ENCODE measurements around the gene EPHA3.

EPHA3 gene

DNA sequence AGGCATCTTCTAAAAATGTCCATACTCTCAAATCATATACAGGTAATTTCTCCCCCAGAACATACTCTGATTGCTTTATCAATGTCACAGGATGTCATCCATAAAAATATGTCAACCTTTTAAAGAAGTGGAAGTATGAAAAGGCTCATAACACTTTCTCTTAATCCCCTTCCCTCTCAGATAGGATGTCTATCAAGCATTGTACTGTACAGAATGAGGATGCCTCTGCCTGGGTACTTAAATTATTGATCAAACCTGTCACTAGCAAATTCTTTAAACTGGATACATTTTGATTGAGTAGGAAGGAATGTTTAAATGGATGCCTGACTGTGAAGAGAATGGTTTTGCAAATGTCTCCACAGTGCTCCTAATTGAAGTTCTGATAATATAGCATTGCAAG is 168.7 kb downstream of the EPHA3 start:
- no peak for DNase-seq
- intact Hi-C loops (cut with DNase I), result no loop called here

DNA sequence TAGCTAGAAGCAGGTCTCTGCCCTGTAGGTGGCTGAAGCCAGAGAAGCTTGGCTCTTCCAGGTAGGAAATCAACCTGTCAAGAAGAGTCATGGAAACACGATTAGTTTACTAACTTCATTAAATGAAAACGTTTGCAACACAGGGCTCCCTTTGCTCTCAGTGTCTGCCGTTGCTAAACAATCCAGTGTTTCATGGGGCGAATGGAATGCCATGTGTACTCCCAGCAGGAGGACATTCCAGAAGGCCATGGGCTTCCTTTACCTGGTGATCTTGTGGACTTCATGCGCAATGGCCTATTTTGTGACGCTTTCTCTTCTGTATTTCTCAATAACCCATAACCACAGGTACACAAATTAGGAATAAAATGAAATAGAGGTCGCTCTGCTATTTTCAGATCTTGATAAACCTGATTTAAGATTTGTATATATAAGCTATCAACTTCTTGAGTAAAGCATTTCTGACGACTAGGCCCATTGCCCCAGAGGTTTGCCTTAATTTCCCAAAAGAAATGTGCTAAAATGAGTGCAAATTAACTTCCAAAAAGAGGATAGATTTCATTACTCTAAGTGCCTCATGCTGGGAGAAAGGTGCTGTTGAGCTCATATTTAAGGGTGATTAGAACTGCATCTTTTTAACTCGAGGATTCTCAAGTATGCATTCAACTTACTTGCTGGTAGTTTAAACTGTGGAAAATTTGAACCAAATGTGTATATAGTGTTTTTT is 171.0 kb downstream of the EPHA3 start:
- no peak for DNase-seq
- intact Hi-C loops (cut with DNase I), result no loop called here

DNA sequence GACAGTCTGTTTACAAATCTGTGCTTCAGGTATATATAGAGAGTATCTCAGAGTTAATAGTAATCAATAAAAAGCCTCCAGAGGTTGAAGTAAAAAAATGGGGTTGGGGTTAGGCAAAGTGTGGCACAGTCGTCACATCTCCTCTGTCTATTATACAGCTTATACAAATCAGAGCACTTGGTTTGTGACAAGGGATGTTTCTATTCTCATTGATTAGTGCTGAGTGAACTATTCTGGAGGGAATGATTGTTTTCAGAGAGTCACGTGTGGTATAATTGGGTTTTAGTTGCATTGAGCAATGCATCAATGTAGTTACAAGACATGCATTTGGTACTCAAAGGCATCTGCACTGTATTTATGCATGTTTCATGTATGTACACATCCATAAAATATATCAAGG is 172.9 kb downstream of the EPHA3 start:
- DNase-seq, result no peak
- intact Hi-C loops (cut with DNase I), result no loop called here

- intact Hi-C loops (cut with DNase I), result no loop called here
- peak in 2 of 10 donors; percentile 42 to 70 for DNase-seq
These were observed 173.5 kb downstream of the EPHA3 start for GRCh38 chr3:89280822-89281365.

DNA sequence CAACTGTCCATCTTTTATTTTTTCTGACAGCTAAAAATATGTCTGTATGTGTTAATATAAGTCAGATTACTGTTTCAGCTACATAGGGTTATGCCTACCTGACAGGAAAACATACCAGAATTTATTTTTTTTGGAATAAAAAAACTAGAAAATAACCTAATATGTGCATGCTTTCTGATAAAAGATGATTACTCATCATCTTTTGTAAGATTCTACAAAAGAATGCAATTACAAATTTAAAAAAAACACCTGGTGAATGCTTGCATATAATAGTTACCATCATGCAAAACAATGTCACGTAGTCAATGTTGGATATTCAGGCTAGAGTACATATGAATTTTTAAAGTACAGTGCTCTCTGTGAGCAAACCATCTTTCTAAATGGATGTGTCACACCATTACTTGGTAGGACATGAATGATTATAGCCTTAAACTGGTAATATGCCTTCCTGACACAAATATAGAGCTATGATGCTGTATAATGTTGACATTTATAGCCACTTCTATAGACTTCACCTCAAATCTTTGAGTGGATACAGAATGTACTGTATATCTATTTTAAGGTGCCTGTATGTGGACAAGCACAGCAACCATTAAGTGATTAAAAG is 180.6 kb downstream of the EPHA3 start:
- DNase-seq, result no peak
- intact Hi-C loops (cut with DNase I), result no loop called here

GRCh38 chr3:89289574-89290190 is 182.3 kb downstream of the EPHA3 start:
- intact Hi-C loops (cut with DNase I), result no loop called here
- DNase-seq, result peak in 1 of 10 donors; percentile 16

- DNase-seq, result no peak
- intact Hi-C loops (cut with DNase I), result no loop called here
These were observed 189.8 kb downstream of the EPHA3 start for GRCh38 chr3:89297199-89297598.

DNA sequence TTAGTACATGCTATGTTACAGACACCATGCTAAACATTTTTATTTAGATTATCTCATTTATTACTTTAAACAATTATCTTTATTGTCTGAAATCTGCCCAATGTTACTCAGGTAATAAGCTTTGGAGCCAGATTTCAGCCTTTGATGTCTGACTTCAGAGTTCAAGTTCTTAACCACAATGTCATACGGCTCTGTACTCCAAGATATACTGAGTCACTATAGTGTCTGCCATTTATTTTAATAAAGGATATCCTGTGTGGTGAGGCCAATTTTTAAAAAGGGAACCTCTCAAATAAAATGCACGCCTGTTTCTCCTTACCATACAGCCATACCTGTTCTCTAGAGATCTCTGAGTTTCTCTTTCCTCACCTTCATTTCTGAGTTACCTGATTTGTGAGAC is 193.1 kb downstream of the EPHA3 start:
- no peak for DNase-seq
- intact Hi-C loops (cut with DNase I), result no loop called here

- intact Hi-C loops (cut with DNase I), result no loop called here
- DNase-seq, result no peak
These were observed 193.6 kb downstream of the EPHA3 start for GRCh38 chr3:89300981-89301380.

- no peak for DNase-seq
- intact Hi-C loops (cut with DNase I), result no loop called here
These were observed 196.3 kb downstream of the EPHA3 start for GRCh38 chr3:89303701-89304100.

DNA sequence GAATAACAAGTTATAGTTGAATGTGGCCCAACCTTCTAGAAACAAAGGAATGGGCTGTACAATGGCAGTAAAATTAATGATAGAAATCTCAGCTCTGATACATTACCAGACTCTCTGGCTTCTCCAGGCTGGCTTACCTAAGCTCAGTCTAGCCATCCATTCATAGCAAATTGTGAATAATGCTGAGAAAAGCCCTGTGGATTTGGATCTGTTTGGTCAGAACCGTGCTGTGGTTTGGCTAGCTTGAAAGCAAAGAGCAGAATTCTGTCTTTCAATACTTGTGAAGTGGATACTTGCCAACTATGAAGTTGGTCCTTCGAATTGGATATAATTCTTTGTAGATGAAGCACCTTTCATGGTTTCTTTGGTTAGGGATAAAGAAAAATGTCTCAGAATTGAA is 199.1 kb downstream of the EPHA3 start:
- intact Hi-C loops (cut with DNase I), result no loop called here
- DNase-seq, result no peak

DNA sequence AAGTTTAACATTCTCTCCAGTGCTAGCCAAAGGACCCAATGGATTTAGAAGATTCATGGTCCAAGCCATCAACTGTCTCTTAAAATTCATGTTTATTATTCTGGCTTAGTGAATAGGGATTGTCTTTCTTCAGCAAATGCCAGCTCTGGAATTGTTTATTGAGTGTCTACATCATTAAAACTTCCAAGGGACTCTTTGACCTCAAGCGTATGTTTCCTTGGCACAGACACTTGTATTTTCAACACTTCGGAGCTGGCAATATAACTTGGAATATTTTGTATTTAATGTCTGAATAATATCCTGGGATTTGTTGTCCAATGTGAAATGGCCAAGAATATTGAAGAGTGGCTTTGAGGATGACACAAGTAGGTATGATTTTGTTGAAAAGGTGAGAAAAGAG is 204.2 kb downstream of the EPHA3 start:
- intact Hi-C loops (cut with DNase I), result no loop called here
- DNase-seq, result no peak

- intact Hi-C loops (cut with DNase I), result no loop called here
- no peak for DNase-seq
These were observed 204.7 kb downstream of the EPHA3 start for GRCh38 chr3:89312141-89312540.

DNA sequence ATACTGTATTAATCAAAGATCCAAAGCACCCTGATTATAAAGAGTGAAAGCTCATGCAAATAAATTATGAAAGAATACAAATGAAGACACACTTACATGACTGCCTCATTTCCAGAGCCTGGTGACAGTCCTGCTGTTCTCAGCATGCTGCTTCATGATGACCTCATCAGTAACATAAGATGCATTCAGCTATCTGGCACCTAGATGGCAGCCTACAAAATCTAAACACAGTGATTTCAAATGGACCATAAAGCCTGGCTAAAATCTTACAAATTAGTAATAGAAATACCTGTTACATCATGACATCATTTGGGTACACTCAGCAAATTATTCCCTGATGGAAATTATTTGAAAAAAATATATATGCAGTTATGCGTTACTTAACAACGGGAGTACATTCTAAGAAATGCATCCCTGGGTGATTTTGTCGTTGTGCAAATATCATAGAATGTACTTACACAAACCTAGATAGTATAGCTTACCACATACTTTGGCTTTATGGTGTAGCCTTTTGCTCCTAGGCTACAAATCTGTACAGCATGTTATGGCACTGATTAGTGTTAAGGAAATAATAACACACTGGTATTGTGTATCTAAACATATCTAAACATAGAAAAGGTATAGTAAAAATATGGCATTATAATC is 207.2 kb downstream of the EPHA3 start:
- intact Hi-C loops (cut with DNase I), result no loop called here
- no peak for DNase-seq

- no peak for DNase-seq
- intact Hi-C loops (cut with DNase I), result no loop called here
These were observed 208.5 kb downstream of the EPHA3 start for GRCh38 chr3:89315750-89316470.

DNA sequence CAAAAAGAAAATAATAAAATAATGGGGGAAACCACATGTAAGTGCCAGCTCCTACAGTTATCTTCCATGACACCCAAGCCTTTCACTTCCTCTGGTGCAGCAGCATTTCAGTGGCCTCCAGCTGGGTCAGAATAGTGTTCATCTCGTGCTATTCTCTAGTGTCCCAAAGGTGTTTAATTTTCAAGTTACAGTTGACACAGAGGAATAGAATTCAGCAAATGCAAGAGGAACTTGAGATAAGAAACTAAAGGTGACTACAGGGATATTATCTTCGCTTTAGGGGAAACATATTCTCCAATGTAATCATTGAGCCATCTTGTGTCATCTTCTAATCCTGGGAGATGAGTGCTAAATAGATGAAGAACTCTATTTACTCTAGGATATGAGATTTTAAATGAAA is 212.8 kb downstream of the EPHA3 start:
- DNase-seq, result no peak
- intact Hi-C loops (cut with DNase I), result no loop called here

DNA sequence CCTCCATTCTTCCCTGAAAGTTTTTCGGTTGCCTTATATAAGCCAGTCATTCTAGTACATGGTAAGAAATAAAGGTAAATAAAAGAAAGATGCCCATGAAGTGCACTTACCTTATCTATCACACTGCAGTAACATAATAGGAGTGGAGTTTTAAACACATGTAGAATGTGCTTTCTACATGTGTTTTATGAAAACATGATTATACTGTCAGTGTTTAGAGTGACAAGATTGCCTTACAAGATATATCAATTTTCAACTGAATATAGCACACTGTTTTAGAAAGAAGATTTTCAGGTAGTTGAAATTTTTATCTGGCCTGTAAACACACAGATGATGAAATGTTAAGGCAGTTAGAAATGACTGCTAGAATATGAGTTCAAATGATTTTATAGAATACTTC is 219.6 kb downstream of the EPHA3 start:
- no peak for DNase-seq
- intact Hi-C loops (cut with DNase I), result no loop called here

DNA sequence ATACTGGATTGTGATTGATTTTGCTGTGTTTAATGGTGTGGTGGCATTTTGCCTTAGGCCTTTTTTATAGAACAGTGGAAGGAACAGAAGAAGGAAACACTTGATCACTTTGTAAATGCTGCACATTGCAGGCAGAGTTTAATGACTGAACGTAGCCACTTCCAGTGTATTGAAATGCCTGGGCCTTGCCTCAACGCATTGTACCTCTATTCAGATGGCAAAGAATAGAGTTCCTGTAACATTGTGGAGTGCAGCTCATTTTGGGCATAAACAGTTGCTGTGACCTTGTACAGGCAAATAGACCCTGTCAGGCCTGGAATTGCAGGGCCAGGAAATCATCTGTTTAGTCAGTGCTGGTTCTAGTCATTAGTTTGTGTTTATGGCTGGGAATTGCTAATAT is 225.0 kb downstream of the EPHA3 start:
- intact Hi-C loops (cut with DNase I), result no loop called here
- no peak for DNase-seq

- intact Hi-C loops (cut with DNase I), result no loop called here
These were observed 225.4 kb downstream of the EPHA3 start for GRCh38 chr3:89332793-89333192.

GRCh38 chr3:89335693-89336092 is 228.3 kb downstream of the EPHA3 start:
- intact Hi-C loops (cut with DNase I), result no loop called here

More at GRCh38 chr3:89332793-89333192, 225.4 kb downstream of the EPHA3 start:
- no peak for DNase-seq

DNA sequence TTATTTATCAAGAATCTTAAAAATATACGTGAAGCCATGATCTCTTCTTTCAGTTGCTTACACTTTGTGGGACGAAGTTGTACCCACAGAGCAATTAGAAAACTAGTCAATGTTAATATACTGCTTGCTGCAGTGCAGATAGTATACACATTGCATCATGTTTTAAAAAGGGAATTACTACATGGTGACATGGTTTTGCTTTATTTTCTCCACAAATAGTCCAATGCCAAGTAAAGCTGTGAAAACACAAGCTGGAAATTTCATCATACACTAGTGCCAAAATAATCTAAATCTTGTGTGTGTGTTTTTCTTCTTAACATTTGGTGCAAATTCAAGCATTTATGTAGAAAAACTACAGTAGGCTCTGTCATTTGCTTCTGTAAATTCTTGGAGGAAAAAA is 233.0 kb downstream of the EPHA3 start:
- DNase-seq, result no peak
- intact Hi-C loops (cut with DNase I), result no loop called here

More at GRCh38 chr3:89335693-89336092, 228.3 kb downstream of the EPHA3 start:
- DNase-seq, result no peak
